Activated CD4-positive, alpha-beta T cell treated with anti-CD3 and anti-CD28 coated beads, Interleukin-2, amount 10 ng/mL, durations not matched to agents 7 days and 5 days (primary cell): Measurements from ENCODE around the gene LEPR. TPM values are rescaled to one million over a fixed set of nuclear protein-coding genes. Genes with fewer than 3 reads are reported as not detected.
A peak's percentile ranks its signal among the peaks of the same experiment; 100 is the strongest.
"Not testable (repeated sequence)": the region's sequence is repeated elsewhere in the genome, so short reads cannot be mapped to it uniquely, and the experiment has no call there.

ENCODE experiments used
- CTCF ChIA-PET: fragments of 350-600 bp; sonication (Branson Sonifier 250); formaldehyde crosslinking; loops from one replicate; lab custom pipeline; 2021; ENCODE audit warnings: antibody characterized with exemption; lab: Charles Lee
- POLR2A ChIA-PET: fragments of 350-600 bp; sonication (Branson Sonifier 250); formaldehyde crosslinking; loops from one replicate; lab custom pipeline; 2021; ENCODE audit warnings: antibody characterized with exemption; lab: Charles Lee
- DNase-seq: peaks from one replicate; pipeline ENCODE4 v3.0.0-alpha.2; 2020
- H3K27ac Mint-ChIP-seq: one replicate; pipeline ENCODE4 v1.8.0; 2021; ENCODE audit warnings: mild to moderate bottlenecking, moderate library complexity, mixed read lengths
- H3K27me3 Mint-ChIP-seq: one replicate; pipeline ENCODE4 v1.8.0; 2021; ENCODE audit warnings: mixed read lengths
- H3K36me3 Mint-ChIP-seq: one replicate; pipeline ENCODE4 v1.8.0; 2021; ENCODE audit warnings: low read depth, mixed read lengths
- H3K4me1 Mint-ChIP-seq: one replicate; pipeline ENCODE4 v1.8.0; 2021; ENCODE audit warnings: mixed read lengths
- H3K4me3 Mint-ChIP-seq: one replicate; pipeline ENCODE4 v1.8.0; 2021; ENCODE audit warnings: mild to moderate bottlenecking, moderate library complexity, mixed read lengths
- H3K9me3 Mint-ChIP-seq: one replicate; pipeline ENCODE4 v1.8.0; 2021; ENCODE audit warnings: mixed read lengths
- total RNA-seq, 2 experiments: library from RNA; stranded (reverse); gene quantifications; one replicate each; pipeline ENCODE4 v1.2.3, GENCODE V29; 2021

Gene LEPR
- total RNA-seq, 2 experiments from 2014 or later, result 1.9 to 2.2 TPM

- no peaks in the 10 kb centered on the region for H3K9me3 Mint-ChIP-seq
- CTCF ChIA-PET, result no interaction called here
- no peak overlapping the region for H3K4me3 Mint-ChIP-seq
- H3K36me3 Mint-ChIP-seq, result no peaks in the 10 kb centered on the region
- no peak for DNase-seq
- no peaks in the 10 kb centered on the region for H3K27me3 Mint-ChIP-seq
- H3K27ac Mint-ChIP-seq, result no peak overlapping the region
- POLR2A ChIA-PET, result no interaction called here
- H3K4me1 Mint-ChIP-seq, result no peaks in the 10 kb centered on the region
Observed at GRCh38 chr1:65445837-65446236, 25.4 kb downstream of the LEPR start.

GRCh38 chr1:65449214-65449823 lies 28.9 kb downstream of the LEPR start:
- DNase-seq, result no peak
- H3K9me3 Mint-ChIP-seq, result no peaks in the 10 kb centered on the region
- H3K27ac Mint-ChIP-seq, result no peak overlapping the region
- ChIA-PET CTCF (interaction anchor here (0.5 to 1.8 kb wide), 2 partner anchors 10 to 162 kb away, joined by 3 to 5 read pairs; no protein-coding TSS in a partner anchor), POLR2A (no interaction called here)
- H3K4me1 Mint-ChIP-seq, result no peaks in the 10 kb centered on the region
- H3K36me3 Mint-ChIP-seq, result no peaks in the 10 kb centered on the region
- H3K27me3 Mint-ChIP-seq, result no peaks in the 10 kb centered on the region
- no peak overlapping the region for H3K4me3 Mint-ChIP-seq

GRCh38 chr1:65455678-65456077 lies 35.2 kb downstream of the LEPR start:
- CTCF ChIA-PET, H3K27ac Mint-ChIP-seq, DNase-seq, H3K4me3 Mint-ChIP-seq, H3K27me3 Mint-ChIP-seq, POLR2A ChIA-PET, H3K9me3 Mint-ChIP-seq, H3K36me3 Mint-ChIP-seq: not testable (repeated sequence)
- H3K4me1 Mint-ChIP-seq, result peaks cover 27% of the 10 kb centered on the region

- Mint-ChIP-seq H3K4me1 (peaks cover 27% of the 10 kb centered on the region), H3K4me3 (no peak overlapping the region), H3K9me3 (peaks cover 8% of the 10 kb centered on the region), H3K27ac (no peak overlapping the region), H3K27me3 (no peaks in the 10 kb centered on the region), H3K36me3 (peaks cover 5% of the 10 kb centered on the region)
- DNase-seq, result no peak
- ChIA-PET CTCF (no interaction called here), POLR2A (no interaction called here)
Observed at GRCh38 chr1:65456481-65456880, 36.0 kb downstream of the LEPR start.

GRCh38 chr1:65457868-65458267 lies 37.4 kb downstream of the LEPR start:
- POLR2A ChIA-PET, result no interaction called here
- H3K36me3 Mint-ChIP-seq, result peaks cover 5% of the 10 kb centered on the region
- H3K9me3 Mint-ChIP-seq, result peaks cover 8% of the 10 kb centered on the region
- H3K4me3 Mint-ChIP-seq, result no peak overlapping the region
- no peak overlapping the region for H3K27ac Mint-ChIP-seq
- H3K27me3 Mint-ChIP-seq, result no peaks in the 10 kb centered on the region
- H3K4me1 Mint-ChIP-seq, result peaks cover 27% of the 10 kb centered on the region
- CTCF ChIA-PET, result interaction anchor here (0.6 to 1.9 kb wide), 2 partner anchors 12 to 22 kb away, joined by 3 to 4 read pairs; no protein-coding TSS in a partner anchor
- no peak for DNase-seq

DNA sequence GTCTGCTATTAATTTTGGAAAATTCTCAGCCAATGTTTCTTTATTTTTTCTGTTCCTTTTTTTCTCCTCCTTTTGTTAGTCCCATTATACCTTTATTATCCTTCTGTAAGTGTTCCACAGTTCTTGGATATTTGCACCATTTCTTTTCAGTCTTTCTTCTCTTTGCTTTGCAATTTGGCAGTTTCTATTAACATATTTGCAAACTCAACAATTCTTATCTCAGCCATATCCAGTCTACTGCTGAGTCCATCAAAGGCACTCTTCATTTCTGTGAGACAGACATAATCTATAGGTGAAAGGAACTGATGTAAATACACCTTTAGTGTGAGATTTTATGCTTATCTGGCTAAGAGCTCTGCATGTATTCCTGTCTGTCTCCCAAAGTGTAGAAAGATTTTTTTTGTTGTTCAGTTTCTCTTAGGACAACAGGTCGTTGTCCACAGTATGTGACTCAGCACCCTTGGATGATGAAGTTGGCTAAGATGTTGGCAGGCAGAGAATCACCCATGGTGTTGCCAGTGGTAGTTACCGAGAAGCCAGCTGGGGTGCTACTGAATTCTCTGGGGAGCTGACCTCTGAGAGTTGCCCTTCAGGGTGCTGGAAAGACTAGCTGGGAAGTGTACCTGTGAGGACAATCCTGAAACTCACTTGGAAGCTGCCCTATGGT lies 38.4 kb downstream of the LEPR start:
- Mint-ChIP-seq H3K27me3 (no peaks in the 10 kb centered on the region), H3K36me3 (peaks cover 5% of the 10 kb centered on the region), H3K4me1 (peaks cover 27% of the 10 kb centered on the region), H3K27ac (peak overlapping the region; percentile 9), H3K9me3 (peaks cover 8% of the 10 kb centered on the region), H3K4me3 (no peak overlapping the region)
- ChIA-PET POLR2A (interaction anchor here (0.6 kb wide), 1 partner anchor 267 kb away, joined by 4 read pairs; no protein-coding TSS in a partner anchor), CTCF (interaction anchor here (0.6 to 1.9 kb wide), 12 partner anchors 10 to 223 kb away, joined by 3 to 8 read pairs (median 4); no protein-coding TSS in a partner anchor)
- no peak for DNase-seq

GRCh38 chr1:65459397-65459768 lies 38.9 kb downstream of the LEPR start:
- Mint-ChIP-seq H3K27me3 (no peaks in the 10 kb centered on the region), H3K4me3 (no peak overlapping the region), H3K9me3 (peaks cover 8% of the 10 kb centered on the region), H3K36me3 (peaks cover 5% of the 10 kb centered on the region), H3K27ac (no peak overlapping the region), H3K4me1 (peaks cover 27% of the 10 kb centered on the region)
- DNase-seq, result peak; percentile 8
- ChIA-PET POLR2A (interaction anchor here (0.6 kb wide), 1 partner anchor 268 kb away, joined by 4 read pairs; no protein-coding TSS in a partner anchor), CTCF (interaction anchor here (0.6 to 1.9 kb wide), 14 partner anchors 9 to 1329 kb away, joined by 3 to 8 read pairs (median 4); no protein-coding TSS in a partner anchor)

DNA sequence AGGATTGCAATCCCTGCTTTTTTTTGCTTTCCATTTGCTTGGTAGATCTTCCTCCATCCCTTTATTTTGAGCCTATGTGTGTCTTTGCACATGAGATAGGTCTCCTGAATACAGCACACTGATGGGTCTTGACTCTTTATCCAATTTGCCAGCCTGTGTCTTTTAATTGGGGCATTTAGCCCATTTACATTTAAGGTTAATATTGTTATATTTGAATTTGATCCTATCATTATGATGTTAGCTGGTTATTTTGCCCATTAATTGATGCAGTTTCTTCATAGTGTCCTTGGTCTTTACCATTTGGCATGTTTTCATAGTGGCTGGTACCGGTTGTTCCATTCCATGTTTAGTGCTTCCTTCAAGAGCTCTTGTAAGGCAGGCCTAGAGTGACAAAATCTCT lies 45.4 kb downstream of the LEPR start:
- DNase-seq, H3K27ac Mint-ChIP-seq, H3K36me3 Mint-ChIP-seq, H3K4me1 Mint-ChIP-seq, H3K4me3 Mint-ChIP-seq, H3K27me3 Mint-ChIP-seq, POLR2A ChIA-PET, H3K9me3 Mint-ChIP-seq: not testable (repeated sequence)
- CTCF ChIA-PET, result interaction anchor here (0.6 kb wide), 1 partner anchor 948 kb away, joined by 3 read pairs; no protein-coding TSS in a partner anchor

DNA sequence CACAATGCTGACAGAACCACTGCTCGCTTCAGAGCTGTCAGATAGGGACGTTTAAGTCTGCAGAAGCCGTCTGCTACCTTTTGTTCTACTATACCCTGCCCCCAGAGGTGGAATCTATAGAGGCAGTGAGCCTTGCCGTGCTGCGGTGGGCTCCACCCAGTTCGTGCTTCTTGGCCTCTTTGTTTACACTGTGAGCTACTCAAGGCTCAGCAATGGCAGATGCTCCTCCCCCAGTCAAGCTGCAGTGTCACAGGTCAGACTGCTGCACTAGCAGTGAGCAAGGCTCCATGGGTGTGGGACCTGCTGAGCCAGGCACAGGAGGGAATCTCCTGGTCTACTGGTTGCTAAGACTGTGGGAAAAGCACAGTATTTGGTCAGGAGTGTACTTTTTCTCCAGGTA lies 47.1 kb downstream of the LEPR start:
- DNase-seq, result no peak
- POLR2A ChIA-PET, result no interaction called here
- H3K4me1 Mint-ChIP-seq, result no peaks in the 10 kb centered on the region
- H3K9me3 Mint-ChIP-seq, result peaks cover 3% of the 10 kb centered on the region
- CTCF ChIA-PET, result interaction anchor here (2.4 kb wide), 1 partner anchor 8 kb away, joined by 8 read pairs; no protein-coding TSS in a partner anchor
- H3K27me3 Mint-ChIP-seq, result peaks cover 5% of the 10 kb centered on the region
- no peak overlapping the region for H3K27ac Mint-ChIP-seq
- H3K36me3 Mint-ChIP-seq, result no peaks in the 10 kb centered on the region
- no peak overlapping the region for H3K4me3 Mint-ChIP-seq

DNA sequence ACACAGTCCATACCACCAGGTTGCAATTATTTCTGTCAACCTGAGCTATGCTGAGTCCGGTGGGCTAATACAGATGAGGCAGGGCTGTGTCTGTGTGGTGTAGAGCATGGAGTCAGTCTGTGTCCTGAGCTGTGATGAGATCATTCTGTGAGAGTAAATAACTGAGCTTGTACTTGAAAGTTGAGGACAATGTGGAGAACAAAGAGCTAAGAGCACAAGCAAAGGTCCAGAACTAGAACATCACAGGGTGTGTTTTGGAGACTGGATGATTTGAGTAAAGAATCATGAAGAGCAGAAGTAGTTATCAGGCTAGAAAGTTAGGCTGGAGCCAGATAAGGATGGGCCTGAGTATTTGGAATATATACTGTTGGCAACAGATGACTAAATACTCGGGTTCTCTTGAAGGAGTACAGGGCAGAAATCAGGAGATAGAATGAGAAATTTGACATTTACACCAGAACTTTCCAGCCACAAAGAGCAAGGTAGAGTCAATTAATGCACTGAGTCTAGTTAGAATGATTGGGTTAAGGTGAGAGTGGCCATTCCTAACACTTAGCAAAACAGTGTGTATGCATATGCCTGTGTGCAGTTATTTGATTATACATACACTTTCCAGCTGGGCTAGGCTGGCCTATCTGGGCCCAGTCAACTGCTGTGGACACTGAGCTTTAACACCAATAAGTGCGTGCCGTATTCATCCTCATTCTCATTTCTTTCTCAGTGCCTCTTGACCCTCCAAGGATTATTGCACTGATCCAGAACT lies 48.8 kb downstream of the LEPR start:
- CTCF ChIA-PET, result interaction anchor here (1.0 to 2.4 kb wide), 2 partner anchors 10 to 11 kb away, joined by 3 to 8 read pairs; no protein-coding TSS in a partner anchor
- POLR2A ChIA-PET, result no interaction called here
- no peaks in the 10 kb centered on the region for H3K4me1 Mint-ChIP-seq
- peaks cover 5% of the 10 kb centered on the region for H3K27me3 Mint-ChIP-seq
- no peak overlapping the region for H3K4me3 Mint-ChIP-seq
- no peak for DNase-seq
- H3K27ac Mint-ChIP-seq, result no peak overlapping the region
- H3K9me3 Mint-ChIP-seq, result peaks cover 3% of the 10 kb centered on the region
- H3K36me3 Mint-ChIP-seq, result no peaks in the 10 kb centered on the region

DNA sequence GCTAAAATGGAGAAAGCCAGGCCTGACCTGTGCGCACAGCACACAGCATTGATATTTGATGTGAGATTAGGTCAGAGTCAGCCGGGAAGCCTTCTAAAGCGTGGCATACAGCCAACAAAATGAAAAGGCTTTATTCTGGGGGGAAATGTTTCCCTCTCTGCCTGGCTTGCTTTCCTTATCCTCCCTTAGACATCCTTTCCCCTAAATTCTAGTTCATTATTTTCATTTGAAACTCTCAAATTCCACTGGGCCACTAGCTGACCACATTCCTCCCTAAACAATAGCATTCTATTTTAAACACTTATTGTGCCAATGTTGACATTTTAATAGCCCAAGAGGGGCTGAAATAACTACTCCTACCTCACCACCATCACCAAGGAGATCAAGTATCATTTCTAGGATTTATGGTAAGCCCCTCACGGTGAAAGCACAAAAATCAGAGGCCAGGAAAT lies 49.4 kb downstream of the LEPR start:
- Mint-ChIP-seq H3K9me3 (peaks cover 3% of the 10 kb centered on the region), H3K4me1 (no peaks in the 10 kb centered on the region), H3K27ac (no peak overlapping the region), H3K4me3 (no peak overlapping the region), H3K36me3 (no peaks in the 10 kb centered on the region), H3K27me3 (peaks cover 4% of the 10 kb centered on the region)
- CTCF ChIA-PET, result interaction anchor here (1.0 to 2.4 kb wide), 2 partner anchors 11 to 12 kb away, joined by 3 to 8 read pairs; no protein-coding TSS in a partner anchor
- POLR2A ChIA-PET, result no interaction called here
- DNase-seq, result no peak
